Measurements from ENCODE around the gene SLC51B. TPM values are rescaled to one million over a fixed set of nuclear protein-coding genes. Genes with fewer than 3 reads are reported as not detected.
"Not testable (repeated sequence)": the region's sequence is repeated elsewhere in the genome, so short reads cannot be mapped to it uniquely, and the experiment has no call there.

SLC51B gene
- polyA plus RNA-seq, 1 of the 3 experiments (the other 2 are of a cell fraction), result not detected

GRCh38 chr15:65042776-65043327 is 2.3 kb upstream of the SLC51B start (continued):
- no peak for TF ChIP-seq FOXM1 (IDR thresholded peaks at IDR 0.05; ENCODE audit: low read depth)
- no peak for TF ChIP-seq FOXJ3 (CRISPR knock-in tag; IDR thresholded peaks at IDR 0.05)

- CTCF ChIA-PET, result interaction anchor here (1.2 to 4.2 kb wide), 3 partner anchors 10 to 283 kb away, joined by 3 to 21 read pairs (median 5); no protein-coding TSS in a partner anchor
- POLR2A ChIA-PET, H3K4me2 ChIP-seq: not testable (repeated sequence)
These were observed 969 bp upstream of the SLC51B start for GRCh38 chr15:65044218-65044617.

GRCh38 chr15:65048241-65048640 is 3.1 kb downstream of the SLC51B start:
- no peaks in the 10 kb centered on the region for H3K79me2 ChIP-seq (ENCODE audit: insufficient read depth)
- H3K4me3 ChIP-seq (ENCODE audit: low read depth in 2 of 2, low read length in 1 of 2), result no peak overlapping the region
- H4K20me1 ChIP-seq (ENCODE audit: insufficient read depth), result no peaks in the 10 kb centered on the region
- peaks cover 0 to 13% of the 10 kb centered on the region in 2 experiments; a peak in 1 of 4 replicates for H3K4me1 ChIP-seq (ENCODE audit: control insufficient read depth in 1 of 2, insufficient read depth in 2 of 2, low read depth in 1 of 2, low read length in 1 of 2)
- 74% methylated on average over 2 of the region's 2 CpGs for WGBS (ENCODE audit: low lambda C conversion rate)
- H3K4me2 ChIP-seq, result no peak overlapping the region
- CTCF ChIA-PET, result interaction anchor here (0.9 to 9.3 kb wide), 4 partner anchors 14 to 53 kb away, joined by 4 to 99 read pairs (median 10); no protein-coding TSS in a partner anchor
- no peak overlapping the region for H3K27ac ChIP-seq (ENCODE audit: low read depth in 2 of 2, low read length in 1 of 2)
- H3F3A ChIP-seq (replicated peaks; ENCODE audit: insufficient read depth), result no peaks in the 10 kb centered on the region
- H2AFZ ChIP-seq (ENCODE audit: low read depth), result no peak overlapping the region
- no peak overlapping the region for H3K9ac ChIP-seq
- no peak for DNase-seq
- H3K27me3 ChIP-seq (ENCODE audit: insufficient read depth), result no peaks in the 10 kb centered on the region
- no peaks in the 10 kb centered on the region for H3K9me3 ChIP-seq
- no peaks in the 10 kb centered on the region for H3K9me2 ChIP-seq
- H3K36me3 ChIP-seq (replicated peaks in 1 of 2; ENCODE audit: control insufficient read depth in 1 of 2, insufficient read depth in 2 of 2, low read length in 1 of 2), result no peaks in the 10 kb centered on the region
- POLR2A ChIA-PET, result no interaction called here
- TF ChIP-seq YY1 (IDR thresholded peaks at IDR 0.05; ENCODE audit: low read depth) (no peak), POLR2AphosphoS5 (IDR thresholded peaks at IDR 0.05; ENCODE audit: low read depth, low read length) (no peak)

More at GRCh38 chr15:65044218-65044617, 969 bp upstream of the SLC51B start:
- not testable (repeated sequence) for H3K4me3 ChIP-seq (ENCODE audit: low read depth in 2 of 2, low read length in 1 of 2); H3K9me3 ChIP-seq; H3K36me3 ChIP-seq (replicated peaks in 1 of 2; ENCODE audit: control insufficient read depth in 1 of 2, insufficient read depth in 2 of 2, low read length in 1 of 2); H3K27me3 ChIP-seq (ENCODE audit: insufficient read depth); DNase-seq; H3F3A ChIP-seq (replicated peaks; ENCODE audit: insufficient read depth); H3K9ac ChIP-seq; H3K9me2 ChIP-seq; H3K4me1 ChIP-seq (ENCODE audit: control insufficient read depth in 1 of 2, insufficient read depth in 2 of 2, low read depth in 1 of 2, low read length in 1 of 2); H3K79me2 ChIP-seq (ENCODE audit: insufficient read depth); H4K20me1 ChIP-seq (ENCODE audit: insufficient read depth); H3K27ac ChIP-seq (ENCODE audit: low read depth in 2 of 2, low read length in 1 of 2)
- WGBS (ENCODE audit: low lambda C conversion rate), result 67% methylated on average over 5 of the region's 5 CpGs
- 0 out of 2 replicates have a peak overlapping the region, but pooled peaks have one; percentile 35 for H2AFZ ChIP-seq (ENCODE audit: low read depth)

- Histone ChIP-seq H3K36me3 (replicated peaks in 1 of 2; ENCODE audit: control insufficient read depth in 1 of 2, insufficient read depth in 2 of 2, low read length in 1 of 2) (no peaks in the 10 kb centered on the region), H3K4me1 (ENCODE audit: control insufficient read depth in 1 of 2, insufficient read depth in 2 of 2, low read depth in 1 of 2, low read length in 1 of 2) (peaks cover 0 to 14% of the 10 kb centered on the region in 2 experiments; a peak in 1 of 4 replicates), H3K27me3 (ENCODE audit: insufficient read depth) (no peaks in the 10 kb centered on the region), H2AFZ (ENCODE audit: low read depth) (peak overlapping the region; percentile 94), H3K27ac (ENCODE audit: low read depth in 2 of 2, low read length in 1 of 2) (no peak overlapping the region), H3K9me3 (no peaks in the 10 kb centered on the region), H4K20me1 (ENCODE audit: insufficient read depth) (no peaks in the 10 kb centered on the region), H3K9ac (no peak overlapping the region), H3F3A (replicated peaks; ENCODE audit: insufficient read depth) (no peaks in the 10 kb centered on the region), H3K4me2 (peak overlapping the region; percentile 90), H3K79me2 (ENCODE audit: insufficient read depth) (no peaks in the 10 kb centered on the region), H3K9me2 (no peaks in the 10 kb centered on the region), H3K4me3 (ENCODE audit: low read depth in 2 of 2, low read length in 1 of 2) (peak overlapping the region; percentile 48 to 71)
- CTCF ChIA-PET, result interaction anchor here (0.9 to 9.3 kb wide), 6 partner anchors 15 to 322 kb away, joined by 3 to 109 read pairs (median 8); no protein-coding TSS in a partner anchor
- DNase-seq, result peak; percentile 96
- POLR2A ChIA-PET, result no interaction called here
- WGBS (ENCODE audit: low lambda C conversion rate), result 22% methylated on average over 10 of the region's 19 CpGs
- TF ChIP-seq JUND (IDR thresholded peaks at IDR 0.05) (no peak), IRF3 (IDR thresholded peaks at IDR 0.05; ENCODE audit: low read depth, low read length) (peak; percentile 78), PBX3 (IDR thresholded peaks at IDR 0.05) (peak; percentile 85), RXRA (IDR thresholded peaks at IDR 0.05; ENCODE audit: borderline replicate concordance, low read depth) (no peak), USF2 (IDR thresholded peaks at IDR 0.05; ENCODE audit: borderline replicate concordance, low read depth, low read length) (peak; percentile 78), RFX5 (IDR thresholded peaks at IDR 0.05; ENCODE audit: low read length) (peak; percentile 96), FOXM1 (IDR thresholded peaks at IDR 0.05; ENCODE audit: low read depth) (no peak), FOXJ3 (CRISPR knock-in tag; IDR thresholded peaks at IDR 0.05) (no peak), EP300 (IDR thresholded peaks at IDR 0.05; ENCODE audit: borderline replicate concordance in 1 of 2, low read depth in 1 of 2, low read length in 1 of 2) (no peak), GABPA (IDR thresholded peaks at IDR 0.05; ENCODE audit: low read depth) (no peak), NRF1 (IDR thresholded peaks at IDR 0.05; ENCODE audit: low read depth, low read length) (no peak), USF1 (IDR thresholded peaks at IDR 0.05; ENCODE audit: borderline replicate concordance, low read depth) (peak; percentile 92), TAF1 (IDR thresholded peaks at IDR 0.05; ENCODE audit: borderline replicate concordance, low read depth, low read length) (no peak)
These were observed 4.2 kb downstream of the SLC51B start for GRCh38 chr15:65049418-65049840.

Data from SK-N-SH (cell line).